Common myeloid progenitor, CD34-positive (primary cell): ENCODE measurements around the gene MSH2.
A peak's percentile ranks its signal among the peaks of the same experiment; 100 is the strongest.

Experiments used
- CTCF ChIA-PET: fragments of 350-600 bp; sonication (Branson Sonifier 250); formaldehyde crosslinking; loops from one replicate; lab custom pipeline; 2021; ENCODE audit warnings: antibody characterized with exemption; lab: Charles Lee
- POLR2A ChIA-PET: fragments of 350-600 bp; sonication (Branson Sonifier 250); formaldehyde crosslinking; loops from one replicate; lab custom pipeline; 2021; ENCODE audit warnings: antibody characterized with exemption; lab: Charles Lee
- DNase-seq, 3 donors: peaks; one replicate each; pipeline versions ENCODE4 v3.0.0 to v3.0.0-alpha.2; 2013
- H3K27ac ChIP-seq, 2 experiments: 1 replicate in 1 of 2; 2 replicates in 1 of 2; pipeline ENCODE4 v1.7.0; 2013; ENCODE audit warnings: inconsistent platforms in 2 of 2, low read length in 2 of 2, mild to moderate bottlenecking in 2 of 2, low read depth in 1 of 2, moderate library complexity in 1 of 2; ENCODE audit not compliant: severe bottlenecking in 2 of 2, insufficient read depth in 1 of 2, poor library complexity in 1 of 2
- H3K27me3 ChIP-seq, 5 experiments: replicated peaks in 2 of 5; 1 replicate in 3 of 5; 2 replicates in 2 of 5; pipeline versions ENCODE4 v1.6.1 to v1.7.0; 2013; ENCODE audit warnings: low read length in 4 of 5, mild to moderate bottlenecking in 2 of 5, moderate library complexity in 2 of 5, inconsistent platforms in 1 of 5; ENCODE audit not compliant: insufficient read depth in 5 of 5, control insufficient read depth in 4 of 5
- H3K36me3 ChIP-seq, 4 experiments: 1 replicate in 2 of 4; 2 replicates in 2 of 4; pipeline versions ENCODE4 v1.6.1 to v1.7.0; 2013; ENCODE audit warnings: low read length in 3 of 4, control low read depth in 1 of 4, mild to moderate bottlenecking in 1 of 4; ENCODE audit not compliant: control insufficient read depth in 4 of 4, insufficient read depth in 4 of 4
- H3K4me1 ChIP-seq, 4 experiments: 1 replicate in 3 of 4; 2 replicates in 1 of 4; pipeline versions ENCODE4 v1.6.1 to v1.7.1; 2013; ENCODE audit warnings: low read length in 3 of 4, mild to moderate bottlenecking in 3 of 4, control low read depth in 1 of 4, inconsistent platforms in 1 of 4, moderate library complexity in 1 of 4; ENCODE audit not compliant: control insufficient read depth in 4 of 4, insufficient read depth in 4 of 4; ENCODE audit errors: control extremely low read depth in 1 of 4
- H3K4me3 ChIP-seq, 7 experiments: 1 replicate in 4 of 7; 2 replicates in 3 of 7; pipeline versions ENCODE4 v1.5.1 to v1.7.0; 2013; ENCODE audit warnings: mild to moderate bottlenecking in 7 of 7, low read length in 6 of 7, moderate library complexity in 6 of 7, inconsistent platforms in 2 of 7, low read depth in 2 of 7, control low read depth in 1 of 7; ENCODE audit not compliant: insufficient read depth in 4 of 7, control insufficient read depth in 1 of 7; ENCODE audit errors: extremely low read depth in 1 of 7
- H3K9me3 ChIP-seq, 5 experiments: 1 replicate in 4 of 5; 2 replicates in 1 of 5; pipeline versions ENCODE4 v1.6.1 to v1.7.1; 2013; ENCODE audit warnings: low read length in 4 of 5, mild to moderate bottlenecking in 2 of 5, inconsistent platforms in 1 of 5, low read depth in 1 of 5, moderate library complexity in 1 of 5; ENCODE audit not compliant: control insufficient read depth in 4 of 5, insufficient read depth in 2 of 5; ENCODE audit errors: control extremely low read depth in 1 of 5
- WGBS: methylation state at CpG from one replicate; pipeline ENCODE4 v1.1.5; 2013; ENCODE audit not compliant: insufficient coverage; 5-methylcytosine and 5-hydroxymethylcytosine counted together

The MSH2 gene

DNA sequence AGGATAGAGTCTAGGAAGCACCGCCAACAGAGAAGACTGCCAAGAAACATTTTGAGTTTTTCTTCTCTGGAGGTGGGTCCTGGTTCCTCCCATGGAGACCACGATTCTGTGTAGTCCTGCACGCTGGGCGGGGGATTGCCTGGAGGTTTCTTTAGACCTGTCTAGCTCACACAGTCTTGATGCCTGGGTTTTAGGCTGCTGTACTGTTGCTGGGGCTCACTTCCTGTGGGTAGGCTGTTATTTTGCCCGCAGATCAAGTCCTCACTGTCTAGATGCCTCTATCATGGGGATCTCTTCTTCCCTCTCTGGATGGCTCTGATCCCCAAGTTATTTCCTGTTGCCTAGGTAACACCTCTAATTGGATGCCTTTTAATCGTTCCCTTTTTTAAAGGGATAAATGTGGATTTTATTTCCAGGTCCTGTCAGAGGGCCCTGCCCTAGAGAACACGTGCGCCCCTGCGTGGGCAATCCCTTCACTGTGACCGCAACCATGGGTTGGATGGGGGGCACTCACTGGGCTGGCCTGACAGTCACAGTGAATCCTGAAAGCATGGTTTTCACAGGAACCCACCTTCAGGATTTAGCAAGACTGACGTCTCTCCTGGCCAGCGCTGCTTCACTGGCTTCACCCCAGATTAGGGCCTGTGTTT lies 115.7 kb downstream of the MSH2 start:
- Histone ChIP-seq H3K4me3 (no peak overlapping the region), H3K9me3 (no peaks in the 10 kb centered on the region), H3K27me3 (peaks cover 0 to 6% (median 0%) of the 10 kb centered on the region in 5 experiments), H3K27ac (no peak overlapping the region), H3K4me1 (peaks cover 0 to 20% (median 13%) of the 10 kb centered on the region in 4 experiments), H3K36me3 (peaks cover 0 to 2% (median 0%) of the 10 kb centered on the region in 4 experiments)
- DNase-seq: no peak
- CTCF ChIA-PET: interaction anchor here (1.0 kb wide), 1 partner anchor 10 kb away, joined by 4 read pairs; no protein-coding TSS in a partner anchor
- WGBS: 96% methylated on average over 10 of the region's 12 CpGs
- POLR2A ChIA-PET: no interaction called here

GRCh38 chr2:47519147-47519537 lies 116.2 kb downstream of the MSH2 start:
- POLR2A ChIA-PET: interaction anchor here (0.6 kb wide), 1 partner anchor 24 kb away, joined by 4 read pairs; no protein-coding TSS in a partner anchor
- Histone ChIP-seq H3K9me3 (no peaks in the 10 kb centered on the region), H3K27ac (no peak overlapping the region), H3K4me1 (peaks cover 0 to 20% (median 13%) of the 10 kb centered on the region in 4 experiments), H3K36me3 (peaks cover 0 to 2% (median 0%) of the 10 kb centered on the region in 4 experiments), H3K27me3 (peaks cover 0 to 6% (median 0%) of the 10 kb centered on the region in 5 experiments), H3K4me3 (no peak overlapping the region)
- WGBS: 95% methylated on average over 6 of the region's 9 CpGs
- DNase-seq: no peak
- CTCF ChIA-PET: no interaction called here

DNA sequence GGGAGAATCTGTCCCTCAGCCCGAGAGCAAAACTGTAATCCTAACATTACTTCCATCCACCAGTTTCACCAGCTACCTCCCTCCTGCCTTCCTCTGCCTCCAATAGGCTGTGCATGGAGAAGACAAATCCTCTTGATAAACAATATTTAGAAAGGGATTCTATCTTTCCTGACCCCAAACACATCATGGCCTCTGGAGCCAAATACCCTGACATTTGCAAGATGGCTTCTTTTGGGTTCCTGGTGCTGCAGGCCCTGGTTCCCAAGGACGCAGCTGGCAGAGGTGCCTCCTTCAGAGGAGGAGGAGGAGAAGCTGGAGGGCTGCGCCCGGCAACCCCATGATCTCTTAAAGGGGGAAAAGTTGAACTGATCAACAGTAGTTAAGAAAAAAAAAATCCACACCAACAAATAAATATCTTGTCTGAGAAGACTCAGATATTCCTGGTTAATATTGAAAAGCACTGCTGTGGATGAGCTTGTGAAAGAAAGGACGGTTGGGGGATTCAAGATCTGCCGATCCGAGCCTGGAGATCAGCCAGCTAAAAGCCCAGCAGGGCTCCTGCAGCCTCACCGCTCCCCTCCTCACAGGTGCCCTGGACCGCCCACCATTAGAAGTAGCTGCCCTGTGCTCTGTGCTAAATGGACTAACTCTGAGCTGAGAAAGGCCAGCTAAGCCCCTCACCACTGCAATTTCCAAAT lies 116.8 kb downstream of the MSH2 start:
- ChIA-PET POLR2A (interaction anchor here (0.6 kb wide), 1 partner anchor 23 kb away, joined by 4 read pairs; no protein-coding TSS in a partner anchor), CTCF (interaction anchor here (0.9 kb wide), 1 partner anchor 133 kb away, joined by 3 read pairs; no protein-coding TSS in a partner anchor)
- Histone ChIP-seq H3K27me3 (peaks cover 0 to 6% (median 0%) of the 10 kb centered on the region in 5 experiments), H3K4me1 (peaks cover 0 to 20% (median 13%) of the 10 kb centered on the region in 4 experiments), H3K36me3 (peaks cover 0 to 2% (median 0%) of the 10 kb centered on the region in 4 experiments), H3K4me3 (peak overlapping the region in 2 of 7 experiments; percentile 63 to 80), H3K9me3 (no peaks in the 10 kb centered on the region), H3K27ac (no peak overlapping the region)
- no peak for DNase-seq
- WGBS: 98% methylated on average over 5 of the region's 9 CpGs

GRCh38 chr2:47520302-47520630 lies 117.3 kb downstream of the MSH2 start:
- Histone ChIP-seq H3K4me1 (peaks cover 0 to 20% (median 13%) of the 10 kb centered on the region in 4 experiments), H3K36me3 (peaks cover 0 to 2% (median 0%) of the 10 kb centered on the region in 4 experiments), H3K4me3 (peak overlapping the region; percentile 23 to 80 (median 61)), H3K27ac (no peak overlapping the region), H3K9me3 (no peaks in the 10 kb centered on the region), H3K27me3 (peaks cover 0 to 6% (median 0%) of the 10 kb centered on the region in 5 experiments)
- CTCF ChIA-PET: interaction anchor here (0.9 kb wide), 1 partner anchor 133 kb away, joined by 3 read pairs; no protein-coding TSS in a partner anchor
- POLR2A ChIA-PET: no interaction called here
- peak in 2 of 3 donors; percentile 30 to 33 for DNase-seq
- WGBS: 49% methylated on average over 6 of the region's 8 CpGs

- ChIA-PET CTCF (interaction anchor here (1.3 to 1.6 kb wide), 2 partner anchors 9 to 247 kb away, joined by 4 to 6 read pairs; no protein-coding TSS in a partner anchor), POLR2A (no interaction called here)
- Histone ChIP-seq H3K27me3 (peaks cover 0 to 6% (median 0%) of the 10 kb centered on the region in 5 experiments), H3K36me3 (peaks cover 0 to 2% (median 0%) of the 10 kb centered on the region in 4 experiments), H3K4me3 (peak overlapping the region; percentile 31 to 80 (median 61)), H3K9me3 (no peaks in the 10 kb centered on the region), H3K4me1 (peaks cover 0 to 20% (median 13%) of the 10 kb centered on the region in 4 experiments), H3K27ac (no peak overlapping the region)
- DNase-seq: peak; percentile 89 to 96 (median 94)
- WGBS: under 1% methylated on average over 92 of the region's 97 CpGs
Measured at GRCh38 chr2:47520825-47521665, 118.1 kb downstream of the MSH2 start.

DNA sequence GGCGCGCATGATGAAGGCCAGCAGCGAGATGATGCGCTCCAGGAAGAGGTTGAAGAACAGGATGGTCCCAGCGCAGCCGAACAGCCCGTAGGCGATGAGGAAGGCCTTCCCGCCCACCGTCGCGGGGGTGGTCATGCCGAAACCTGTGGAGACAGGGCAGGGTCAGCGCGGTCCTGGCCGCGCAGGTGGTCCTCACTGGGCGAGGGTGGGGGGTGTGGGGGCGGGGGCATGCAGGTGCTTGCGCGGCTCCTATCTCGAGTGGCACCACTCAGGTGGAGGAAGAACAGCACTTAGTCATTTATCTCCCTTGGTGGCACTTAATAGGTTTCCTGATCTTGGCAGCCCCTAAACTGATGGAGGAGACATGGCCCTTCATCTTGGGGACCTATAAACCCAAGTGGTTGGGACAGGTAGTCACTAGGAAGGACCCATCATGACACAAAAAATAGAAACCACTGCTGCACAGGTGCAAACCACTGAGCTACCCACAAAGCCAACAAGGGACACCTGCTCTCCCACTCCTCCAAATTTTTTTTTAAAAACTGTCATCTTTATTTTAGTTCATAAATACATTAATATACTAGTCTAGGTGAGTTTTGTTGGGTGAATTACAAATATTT lies 118.8 kb downstream of the MSH2 start:
- H3K36me3 ChIP-seq: no peaks in the 10 kb centered on the region
- ChIA-PET POLR2A (no interaction called here), CTCF (interaction anchor here (1.3 to 1.6 kb wide), 2 partner anchors 10 to 246 kb away, joined by 4 to 6 read pairs; no protein-coding TSS in a partner anchor)
- 29% methylated on average over 14 of the region's 22 CpGs for WGBS
- DNase-seq: peak in 1 of 3 donors; percentile 10
- H3K27ac ChIP-seq: no peak overlapping the region
- peaks cover 0 to 6% (median 0%) of the 10 kb centered on the region in 5 experiments for H3K27me3 ChIP-seq
- H3K4me1 ChIP-seq: peaks cover 0 to 20% (median 13%) of the 10 kb centered on the region in 4 experiments
- H3K9me3 ChIP-seq: no peaks in the 10 kb centered on the region
- peak overlapping the region in 6 of 7 experiments; percentile 29 to 80 (median 62) for H3K4me3 ChIP-seq
